Activated CD8-positive, alpha-beta memory T cell treated with anti-CD3 and anti-CD28 coated beads, Interleukin-2, amount 50 U/mL, for 24 hours (primary cell): Measurements from ENCODE around the gene SPINT2.

Experiments used
- DNase-seq: peaks from one replicate; pipeline ENCODE4 v3.0.0-alpha.2; 2020; ENCODE audit errors: extremely low read depth

The SPINT2 gene

GRCh38 chr19:38294090-38294489 is 29.7 kb downstream of the SPINT2 start:
- no peak for DNase-seq

DNA sequence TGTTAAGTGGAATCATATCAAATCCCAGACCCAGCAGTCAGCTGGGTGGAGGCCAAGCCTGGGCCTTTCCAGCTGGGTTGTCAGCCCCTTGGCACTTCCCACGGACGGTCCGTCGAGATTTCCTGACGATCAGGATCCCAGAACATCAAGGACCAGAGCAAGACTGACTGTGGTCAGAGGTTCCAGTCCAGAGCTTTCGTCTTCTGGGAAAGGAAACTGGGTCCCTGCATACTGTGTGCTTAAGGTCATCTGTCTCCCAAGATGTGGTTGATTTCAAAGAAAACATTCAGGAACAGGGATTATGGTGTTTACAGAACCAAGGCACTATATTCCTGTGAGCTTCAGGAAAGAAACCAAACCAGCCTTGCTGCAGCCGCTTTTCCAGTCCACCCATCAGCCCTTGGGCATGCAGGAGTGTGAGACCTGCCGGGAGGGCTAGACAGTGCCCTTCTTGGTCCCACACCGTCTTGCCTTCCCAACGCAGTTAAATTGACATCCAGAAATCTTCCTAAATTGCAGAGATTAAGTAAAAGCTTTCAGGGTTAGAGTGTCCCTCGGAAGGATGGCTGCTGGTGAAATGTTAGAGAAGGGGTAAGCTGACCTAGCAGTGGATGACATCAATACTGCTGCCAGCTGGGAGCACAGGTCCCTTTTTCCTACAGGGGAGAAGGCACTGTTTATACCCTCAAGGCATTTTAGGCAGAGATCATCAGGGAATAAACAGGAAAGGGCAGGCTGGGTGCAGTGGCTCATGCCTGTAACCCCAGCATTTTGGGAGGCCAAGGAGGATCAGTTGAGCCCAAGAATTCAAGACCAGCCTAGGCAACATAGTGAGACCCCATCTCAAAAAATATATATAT is 34.7 kb downstream of the SPINT2 start:
- no peak for DNase-seq

- DNase-seq: no peak
These were observed 39.4 kb downstream of the SPINT2 start, which contains the start of gene C19orf33 for GRCh38 chr19:38303517-38304351. TSS of gene C19orf33 (plus strand) at chr19:38304251. CDS start at chr19:38304262, 11 bp downstream.

DNA sequence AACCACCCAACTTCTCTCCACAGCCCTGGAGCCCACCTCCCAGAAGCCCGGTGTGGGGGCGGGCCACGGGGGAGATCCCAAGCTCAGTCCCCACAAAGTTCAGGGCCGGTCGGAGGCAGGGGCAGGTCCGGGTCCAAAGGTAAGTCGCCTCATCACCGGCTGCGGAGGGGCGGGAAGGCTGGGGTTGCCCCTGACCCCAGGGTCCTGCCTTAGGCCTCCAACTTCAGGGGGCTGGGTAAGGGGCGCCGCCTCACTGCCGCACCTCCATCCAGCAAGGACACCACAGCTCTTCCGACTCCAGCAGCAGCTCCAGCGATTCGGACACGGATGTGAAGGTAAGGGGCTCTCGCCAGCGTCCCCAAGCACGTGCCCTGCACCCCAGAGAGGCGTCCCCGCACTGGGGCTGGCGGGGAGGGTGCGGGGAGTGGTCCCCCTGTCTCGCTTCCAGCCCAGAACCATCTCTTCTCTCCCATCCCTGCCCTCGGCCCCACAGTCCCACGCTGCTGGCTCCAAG is 40.0 kb downstream of the SPINT2 start:
- DNase-seq: no peak

DNA sequence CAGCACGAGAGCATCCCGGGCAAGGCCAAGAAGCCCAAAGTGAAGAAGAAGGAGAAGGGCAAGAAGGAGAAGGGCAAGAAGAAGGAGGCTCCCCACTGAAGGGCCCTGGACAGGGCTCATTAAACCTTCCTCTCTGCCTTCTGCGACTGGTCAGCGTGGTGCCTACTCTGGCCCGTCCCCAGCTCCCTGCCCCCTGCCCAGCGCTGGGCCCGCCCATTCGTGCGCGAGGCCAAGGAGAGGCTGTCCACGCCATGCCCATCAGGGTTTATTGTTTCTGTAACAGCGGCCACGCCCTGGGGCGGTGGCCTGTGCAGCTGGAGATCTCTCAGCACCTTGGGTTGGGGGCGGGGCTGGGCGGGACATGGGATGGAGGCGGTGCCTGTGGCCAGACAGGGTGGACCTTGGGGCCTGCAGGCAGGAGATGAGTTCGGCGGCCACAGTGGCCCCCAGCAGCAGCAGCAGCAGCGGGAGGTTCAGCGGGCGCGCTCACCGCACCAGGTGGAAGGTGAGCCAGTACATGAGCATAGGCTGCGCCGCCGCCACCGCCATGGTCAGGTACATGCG is 40.6 kb downstream of the SPINT2 start:
- DNase-seq: no peak

- no peak for DNase-seq
These were observed 41.9 kb downstream of the SPINT2 start for GRCh38 chr19:38306236-38306635.

DNA sequence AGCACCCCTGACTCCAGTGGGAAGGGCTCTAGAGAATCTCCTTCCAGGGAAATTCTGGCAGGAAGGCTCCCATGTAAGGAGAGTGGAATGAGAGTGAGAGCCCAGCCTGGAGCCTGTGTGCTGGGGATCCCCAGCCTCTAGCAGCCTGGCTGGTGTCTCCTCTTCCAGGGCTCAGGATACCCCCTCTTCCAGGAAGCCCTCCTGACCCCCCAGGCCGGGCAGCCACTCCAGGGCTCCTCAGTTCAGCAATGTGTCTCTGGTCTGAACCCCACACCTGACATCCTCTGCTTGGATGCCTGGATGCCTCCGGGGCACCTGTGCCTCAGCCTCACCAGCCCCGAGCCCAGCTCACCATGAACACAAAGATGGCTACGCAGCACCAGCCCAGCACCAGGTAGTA is 42.7 kb downstream of the SPINT2 start:
- no peak for DNase-seq

DNA sequence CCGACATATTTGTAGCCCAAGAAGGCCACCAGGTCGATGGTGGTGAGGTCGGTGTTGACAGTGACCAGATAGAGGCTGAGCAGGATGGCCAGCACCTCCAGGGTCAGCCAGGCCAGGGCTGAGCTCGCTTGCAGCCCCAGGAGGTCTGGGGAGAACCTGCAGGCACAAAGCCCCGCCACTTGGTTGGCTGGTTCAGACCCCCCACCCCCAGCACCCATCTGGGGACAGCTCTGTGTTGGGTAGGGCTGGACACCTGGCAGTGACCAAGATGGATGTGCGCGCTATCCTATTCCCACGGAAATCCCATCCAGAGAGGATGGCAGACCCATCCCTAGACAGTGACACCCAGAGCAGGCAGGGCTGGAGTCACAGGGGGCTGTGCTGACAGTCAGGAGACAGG is 43.2 kb downstream of the SPINT2 start:
- DNase-seq: no peak

GRCh38 chr19:38308006-38308766 is 43.8 kb downstream of the SPINT2 start:
- DNase-seq: no peak

DNA sequence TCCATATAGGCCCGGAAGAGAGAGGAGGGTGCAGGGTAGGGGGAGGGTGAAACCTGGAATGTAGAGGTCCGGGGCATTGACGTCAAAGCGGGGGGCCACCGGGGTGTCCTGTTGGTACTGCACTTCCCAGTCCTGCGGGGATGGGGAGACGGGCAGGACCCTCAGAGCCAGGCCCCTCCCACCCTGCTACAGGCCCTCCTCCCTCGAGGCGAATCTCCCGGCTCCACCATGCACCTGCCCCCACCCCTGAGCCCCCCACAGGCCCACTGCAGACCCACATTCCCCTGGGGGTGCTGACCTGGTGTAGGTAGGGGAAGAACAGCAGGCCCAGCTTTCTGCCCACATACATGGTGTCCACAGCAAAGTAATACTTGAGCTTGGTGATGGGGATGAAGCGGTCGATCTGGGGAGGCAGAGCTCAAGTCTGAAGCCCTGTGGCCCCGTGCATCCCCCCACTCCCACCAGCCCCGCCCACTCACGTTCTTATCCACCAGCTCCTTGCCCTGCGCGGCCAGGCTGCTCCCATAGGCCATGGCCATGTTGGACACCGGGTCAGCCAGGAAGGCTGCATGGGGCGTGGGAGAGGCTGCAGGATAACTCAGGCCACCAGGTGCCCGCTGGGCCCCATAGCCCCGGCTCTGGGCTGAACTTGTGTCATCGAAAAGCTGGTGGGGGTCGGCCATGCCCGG is 44.7 kb downstream of the SPINT2 start:
- no peak for DNase-seq

DNA sequence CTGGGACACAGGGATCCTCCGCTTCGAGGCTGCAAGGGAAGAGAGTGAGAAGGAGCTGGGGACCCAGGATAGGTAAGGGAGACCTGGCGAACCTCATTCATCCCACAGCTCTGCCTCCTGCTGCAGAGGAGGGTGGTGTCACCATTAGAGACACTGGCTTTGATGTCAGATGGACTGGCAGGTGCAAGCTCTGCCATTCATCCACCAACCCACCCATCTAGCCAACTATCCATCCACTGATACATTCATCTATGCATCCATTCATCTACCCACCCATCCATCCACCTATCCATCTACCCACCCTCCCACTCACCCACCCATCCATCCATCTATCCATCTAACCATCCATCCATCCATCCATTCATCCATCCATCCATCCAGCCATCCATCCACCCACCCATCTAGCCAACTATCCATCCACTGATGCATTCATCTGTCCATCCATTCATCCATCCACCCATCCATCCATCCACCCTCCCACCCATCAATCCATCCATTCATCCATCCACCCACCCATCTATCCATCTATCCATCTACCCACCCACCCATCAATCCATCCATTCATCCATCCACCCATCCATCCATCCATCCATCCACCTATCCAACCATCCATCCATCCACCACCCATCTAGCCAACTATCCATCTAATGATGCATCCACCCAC is 45.4 kb downstream of the SPINT2 start:
- DNase-seq: no peak

- DNase-seq: no peak
These were observed 45.9 kb downstream of the SPINT2 start for GRCh38 chr19:38310279-38310670.

GRCh38 chr19:38310986-38311385 is 46.6 kb downstream of the SPINT2 start:
- DNase-seq: no peak

DNA sequence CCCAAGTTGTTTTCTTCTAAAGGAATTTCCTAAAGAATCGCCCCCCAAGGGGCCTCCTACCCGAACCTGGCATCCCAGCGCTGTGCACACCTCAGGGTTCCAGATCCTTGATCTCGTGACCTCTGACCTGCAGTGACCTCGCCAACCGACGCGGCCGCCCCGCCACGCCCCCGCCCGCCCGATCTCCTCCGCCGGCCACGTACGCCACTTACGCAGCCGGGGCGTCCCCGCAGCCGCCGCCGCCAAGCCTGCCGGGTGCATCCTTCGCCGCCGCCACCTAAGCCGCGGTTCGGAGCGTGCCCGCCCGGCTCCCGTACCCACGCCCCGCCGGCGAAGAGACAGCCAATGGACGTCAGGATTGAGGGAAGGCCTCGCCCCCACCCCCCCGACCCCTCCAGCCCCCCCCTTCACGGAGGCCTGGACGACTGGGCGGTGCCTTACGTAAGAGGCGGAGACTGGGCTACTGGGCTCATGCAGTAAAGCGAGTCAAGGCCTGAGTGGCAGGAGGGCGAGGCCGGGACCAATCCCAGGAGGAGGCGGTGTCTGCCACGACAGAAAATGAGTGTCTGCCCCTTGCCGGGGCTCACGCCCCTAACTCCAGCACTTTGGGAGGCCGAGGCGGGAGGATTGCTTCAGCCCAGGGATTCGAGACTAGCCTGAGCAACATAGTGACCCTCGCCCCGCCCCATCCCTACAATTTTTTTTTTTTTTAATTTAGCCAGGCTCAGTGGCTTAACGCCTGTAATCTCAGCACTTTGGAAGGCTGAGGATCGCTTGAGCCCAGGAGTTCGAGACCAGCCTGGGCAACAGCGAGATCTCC is 51.5 kb downstream of the SPINT2 start, which contains the start of gene YIF1B:
TSS of gene YIF1B (minus strand) at position 291 of the 820 bp plus-strand sequence. CDS start at position 261, 30 bp downstream.
- peak; percentile 90 for DNase-seq

GRCh38 chr19:38316477-38317067 is 52.2 kb downstream of the SPINT2 start:
- DNase-seq: no peak

- DNase-seq: no peak
These were observed 52.8 kb downstream of the SPINT2 start for GRCh38 chr19:38317104-38317612.

GRCh38 chr19:38318660-38319059 is 54.3 kb downstream of the SPINT2 start:
- DNase-seq: no peak

DNA sequence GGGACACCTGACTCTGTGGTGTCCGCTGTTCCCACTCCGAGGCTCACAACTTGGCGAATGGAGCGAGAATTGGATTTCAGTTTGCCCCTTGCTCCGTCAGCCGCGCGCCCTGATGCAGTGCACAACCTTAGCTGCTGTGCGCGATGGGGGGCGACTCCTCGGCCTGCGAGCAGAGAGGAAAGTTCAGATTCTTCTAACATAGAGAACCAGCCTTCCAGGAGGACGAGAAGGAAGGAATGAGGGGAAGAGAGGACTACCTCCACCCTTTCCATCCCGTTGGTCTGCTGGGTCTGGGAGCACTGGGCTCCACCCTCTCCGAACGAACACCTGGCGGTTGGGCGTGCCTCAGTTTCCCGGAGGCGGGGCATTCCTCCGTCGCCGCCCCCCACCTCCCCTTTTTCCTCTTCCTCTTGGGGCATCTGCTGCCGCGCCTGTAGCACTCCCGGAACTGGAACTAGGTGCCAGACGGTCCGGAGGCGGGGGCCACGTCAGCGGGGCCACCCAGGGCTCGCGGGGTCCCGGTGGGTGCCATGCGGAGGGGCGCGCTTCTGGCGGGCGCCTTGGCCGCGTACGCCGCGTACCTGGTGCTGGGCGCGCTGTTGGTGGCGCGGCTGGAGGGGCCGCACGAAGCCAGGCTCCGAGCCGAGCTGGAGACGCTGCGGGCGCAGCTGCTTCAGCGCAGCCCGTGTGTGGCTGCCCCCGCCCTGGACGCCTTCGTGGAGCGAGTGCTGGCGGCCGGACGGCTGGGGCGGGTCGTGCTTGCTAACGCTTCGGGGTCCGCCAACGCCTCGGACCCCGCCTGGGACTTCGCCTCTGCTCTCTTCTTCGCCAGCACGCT is 55.3 kb downstream of the SPINT2 start, which contains the start of gene KCNK6:
TSS of gene KCNK6 (plus strand) at position 425 of the 838 bp plus-strand sequence. CDS start at position 531, 106 bp downstream.
- no peak for DNase-seq
